B cell (primary cell): Measurements from ENCODE around the gene IGBP1.
"Not testable (repeated sequence)": the region's sequence is repeated elsewhere in the genome, so short reads cannot be mapped to it uniquely, and the experiment has no call there.

Experiments
- CTCF ChIP-seq: fragments of 200-600 bp; IDR thresholded peaks from one replicate; pipeline ENCODE4 v1.8.0; 2022; ENCODE audit warnings: antibody characterized with exemption, mild to moderate bottlenecking
- EZH2 ChIP-seq: IDR thresholded peaks from 2 replicates; pipeline ENCODE4 v1.6.1; 2012; ENCODE audit warnings: borderline replicate concordance, low read depth, mild to moderate bottlenecking, moderate library complexity, low read length; ENCODE audit not compliant: insufficient read depth, poor library complexity, severe bottlenecking

DNA sequence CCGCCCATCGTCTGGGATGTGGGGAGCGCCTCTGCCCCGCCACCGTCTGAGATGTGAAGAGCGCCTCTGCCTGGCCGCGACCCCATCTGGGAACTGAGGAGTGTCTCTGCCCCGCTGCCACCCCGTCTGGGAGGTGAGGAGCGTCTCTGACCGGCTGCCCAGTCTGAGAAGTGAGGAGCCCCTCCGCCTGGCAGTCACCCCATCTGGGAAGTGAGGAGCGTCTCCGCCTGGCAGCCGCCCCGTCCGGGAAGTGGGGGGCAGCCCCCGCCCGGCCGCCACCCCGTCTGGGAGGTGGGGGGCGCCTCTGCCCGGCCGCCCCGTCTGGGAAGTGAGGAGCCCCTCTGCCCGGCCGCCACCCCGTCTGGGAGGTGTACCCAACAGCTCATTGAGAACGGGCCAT, 10.2 kb upstream of the IGBP1 start:
- not testable (repeated sequence) for TF ChIP-seq CTCF, EZH2
